Measurements from ENCODE around the gene PRDM16. TPM values are rescaled to one million over a fixed set of nuclear protein-coding genes. Genes with fewer than 3 reads are reported as not detected.

The PRDM16 gene
- total and polyA plus RNA-seq, 2 of the 8 experiments (the other 6 are each of a cell fraction or from before 2014, with no cell fraction given) = 0.39 to 0.43 TPM

- TF ChIP-seq KDM1A (IDR thresholded peaks at IDR 0.05; ENCODE audit: borderline replicate concordance, low read length) (no peak), SP1 (IDR thresholded peaks at IDR 0.05; ENCODE audit: low read depth, low read length) (no peak), RBBP5 (IDR thresholded peaks at IDR 0.05; ENCODE audit: borderline replicate concordance, low read depth, low read length) (no peak), HDAC2 (IDR thresholded peaks at IDR 0.05; ENCODE audit: borderline replicate concordance in 1 of 2, low read depth in 2 of 2, low read length in 2 of 2) (no peak), YY1 (IDR thresholded peaks at IDR 0.05; ENCODE audit: low read depth, low read length) (no peak)
Observed at GRCh38 chr1:3073489-3074296, 4.7 kb downstream of the PRDM16 start (continued).

Data from H1 (cell line).